GM19463 (cell line): ENCODE results near the gene ARSD.
"Not testable (repeated sequence)": the region's sequence is repeated elsewhere in the genome, so short reads cannot be mapped to it uniquely, and the experiment has no call there.

Source experiments
- ATAC-seq: cut with Tn5 transposase; IDR thresholded peaks from one replicate; pipeline ENCODE4 v1.9.1; 2021; ENCODE audit warnings: mild to moderate bottlenecking, moderate library complexity; ENCODE audit not compliant: unreplicated experiment

Gene ARSD

GRCh38 chrX:2934715-2935710 lies 5.9 kb upstream of the ARSD start:
- no peak for ATAC-seq

- ATAC-seq: no peak
Observed at GRCh38 chrX:2933125-2933900, 4.2 kb upstream of the ARSD start.

- ATAC-seq: no peak
Observed at GRCh38 chrX:2931612-2932011, 2.5 kb upstream of the ARSD start.

- no peak for ATAC-seq
Observed at GRCh38 chrX:2931155-2931554, 2.0 kb upstream of the ARSD start.

- ATAC-seq: no peak
Observed at GRCh38 chrX:2928191-2928582, 952 bp downstream of the ARSD start.

- ATAC-seq: no peak
Observed at GRCh38 chrX:2926664-2927275, 2.4 kb downstream of the ARSD start.

GRCh38 chrX:2926255-2926654 lies 2.9 kb downstream of the ARSD start:
- not testable (repeated sequence) for ATAC-seq

GRCh38 chrX:2924151-2924550 lies 5.0 kb downstream of the ARSD start:
- no peak for ATAC-seq

- no peak for ATAC-seq
Observed at GRCh38 chrX:2921750-2922149, 7.4 kb downstream of the ARSD start.

GRCh38 chrX:2921193-2921592 lies 7.9 kb downstream of the ARSD start:
- ATAC-seq: no peak

- ATAC-seq: no peak
Observed at GRCh38 chrX:2917767-2918166, 11.4 kb downstream of the ARSD start.

- ATAC-seq: no peak
Observed at GRCh38 chrX:2913118-2913517, 16.0 kb downstream of the ARSD start.

- ATAC-seq: no peak
Observed at GRCh38 chrX:2910109-2910508, 19.0 kb downstream of the ARSD start.

- ATAC-seq: no peak
Observed at GRCh38 chrX:2908125-2908685, 20.9 kb downstream of the ARSD start.

GRCh38 chrX:2907295-2907694 lies 21.8 kb downstream of the ARSD start:
- ATAC-seq: no peak

- no peak for ATAC-seq
Observed at GRCh38 chrX:2903366-2903765, 25.8 kb downstream of the ARSD start.

GRCh38 chrX:2902841-2903240 lies 26.3 kb downstream of the ARSD start:
- ATAC-seq: no peak

- no peak for ATAC-seq
Observed at GRCh38 chrX:2901367-2902036, 27.6 kb downstream of the ARSD start.

GRCh38 chrX:2898846-2899512 lies 30.2 kb downstream of the ARSD start:
- ATAC-seq: no peak
